Measurements from ENCODE around the gene MRGPRG. TPM values are rescaled to one million over a fixed set of nuclear protein-coding genes. Genes with fewer than 3 reads are reported as not detected.

Gene MRGPRG
- total and polyA plus RNA-seq, 4 donors: not detected

DNA sequence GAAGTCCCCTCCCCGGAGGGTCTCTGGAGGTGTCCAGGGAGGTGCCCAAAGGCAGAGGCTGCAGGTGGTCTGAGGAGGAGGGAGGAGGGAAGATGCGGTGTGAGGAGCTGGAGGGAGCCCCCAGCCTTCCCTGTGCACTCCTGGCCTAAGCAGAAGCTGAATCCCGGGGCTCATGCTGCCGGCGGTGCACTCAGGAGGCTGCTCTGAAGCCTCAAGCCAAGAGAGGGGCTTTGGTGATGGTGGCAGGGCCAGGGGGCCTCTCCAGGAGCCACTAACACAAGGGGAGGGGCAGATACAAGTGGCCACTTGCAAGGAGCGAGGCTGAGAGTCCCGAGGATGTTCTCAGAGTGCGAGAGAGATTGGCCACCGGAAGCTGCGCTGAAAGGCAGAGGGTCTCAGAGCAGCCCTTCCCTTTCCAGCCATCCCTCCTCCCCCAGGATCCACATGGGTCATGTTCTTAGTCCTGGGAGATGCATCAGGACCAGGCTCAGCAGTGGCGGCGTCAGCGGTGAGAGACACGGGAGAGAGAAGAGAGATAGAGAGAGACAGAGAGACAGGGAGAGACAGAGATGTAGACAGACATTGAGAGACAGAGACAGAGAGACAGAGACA lies 774 bp upstream of the MRGPRG start:
- Histone ChIP-seq H3K27me3 (ENCODE audit: control insufficient read depth in 4 of 4, insufficient read depth in 4 of 4, low read length in 3 of 4) (peaks cover 0 to 6% (median 2%) of the 10 kb centered on the region in 4 donors), H3K9me3 (ENCODE audit: control insufficient read depth in 4 of 4, low read length in 3 of 4) (no peaks in the 10 kb centered on the region), H3K36me3 (ENCODE audit: control insufficient read depth in 4 of 4, insufficient read depth in 3 of 4, low read depth in 1 of 4, low read length in 3 of 4) (no peaks in the 10 kb centered on the region), H3K9ac (ENCODE audit: low read depth in 1 of 2, low read length in 2 of 2) (no peak overlapping the region), H3K4me3 (ENCODE audit: low read depth in 1 of 3, low read length in 3 of 3) (no peak overlapping the region), H3K4me1 (ENCODE audit: control insufficient read depth in 4 of 4, insufficient read depth in 4 of 4, low read length in 3 of 4) (no peaks in the 10 kb centered on the region), H3K27ac (ENCODE audit: low read depth in 1 of 2, low read length in 2 of 2) (no peak overlapping the region)
- DNase-seq (ENCODE audit: low spot score): no peak
- WGBS: 69% methylated on average over 14 of the region's 14 CpGs
- no peak for TF ChIP-seq FOXA1 (IDR thresholded peaks at IDR 0.05)
- no peak for TF ChIP-seq RXRA (IDR thresholded peaks at IDR 0.05)
- TF ChIP-seq, protein P1, sequence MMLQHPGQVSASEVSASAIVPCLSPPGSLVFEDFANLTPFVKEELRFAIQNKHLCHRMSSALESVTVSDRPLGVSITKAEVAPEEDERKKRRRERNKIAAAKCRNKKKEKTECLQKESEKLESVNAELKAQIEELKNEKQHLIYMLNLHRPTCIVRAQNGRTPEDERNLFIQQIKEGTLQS (IDR thresholded peaks at IDR 0.05): no peak
- TF ChIP-seq GABPA (IDR thresholded peaks at IDR 0.05 in 1 of 2, conservative IDR thresholded peaks at IDR 0.05 in 1 of 2): no peak
- TF ChIP-seq NR2F2 (IDR thresholded peaks at IDR 0.05): no peak
- TF ChIP-seq RAD21 (IDR thresholded peaks at IDR 0.05): no peak
- TF ChIP-seq JUND (IDR thresholded peaks at IDR 0.05): no peak
- TF ChIP-seq FOXA2 (IDR thresholded peaks at IDR 0.05): no peak
- no peak for TF ChIP-seq HNF4G (IDR thresholded peaks at IDR 0.05)
- no peak for TF ChIP-seq SP1 (IDR thresholded peaks at IDR 0.05)
- TF ChIP-seq TAF1 (conservative IDR thresholded peaks at IDR 0.05): no peak
- TF ChIP-seq HNF4A (conservative IDR thresholded peaks at IDR 0.05): no peak
- TF ChIP-seq, protein P2, sequence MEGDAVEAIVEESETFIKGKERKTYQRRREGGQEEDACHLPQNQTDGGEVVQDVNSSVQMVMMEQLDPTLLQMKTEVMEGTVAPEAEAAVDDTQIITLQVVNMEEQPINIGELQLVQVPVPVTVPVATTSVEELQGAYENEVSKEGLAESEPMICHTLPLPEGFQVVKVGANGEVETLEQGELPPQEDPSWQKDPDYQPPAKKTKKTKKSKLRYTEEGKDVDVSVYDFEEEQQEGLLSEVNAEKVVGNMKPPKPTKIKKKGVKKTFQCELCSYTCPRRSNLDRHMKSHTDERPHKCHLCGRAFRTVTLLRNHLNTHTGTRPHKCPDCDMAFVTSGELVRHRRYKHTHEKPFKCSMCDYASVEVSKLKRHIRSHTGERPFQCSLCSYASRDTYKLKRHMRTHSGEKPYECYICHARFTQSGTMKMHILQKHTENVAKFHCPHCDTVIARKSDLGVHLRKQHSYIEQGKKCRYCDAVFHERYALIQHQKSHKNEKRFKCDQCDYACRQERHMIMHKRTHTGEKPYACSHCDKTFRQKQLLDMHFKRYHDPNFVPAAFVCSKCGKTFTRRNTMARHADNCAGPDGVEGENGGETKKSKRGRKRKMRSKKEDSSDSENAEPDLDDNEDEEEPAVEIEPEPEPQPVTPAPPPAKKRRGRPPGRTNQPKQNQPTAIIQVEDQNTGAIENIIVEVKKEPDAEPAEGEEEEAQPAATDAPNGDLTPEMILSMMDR (IDR thresholded peaks at IDR 0.05; ENCODE audit: low read depth, low read length, missing input control): no peak

DNA sequence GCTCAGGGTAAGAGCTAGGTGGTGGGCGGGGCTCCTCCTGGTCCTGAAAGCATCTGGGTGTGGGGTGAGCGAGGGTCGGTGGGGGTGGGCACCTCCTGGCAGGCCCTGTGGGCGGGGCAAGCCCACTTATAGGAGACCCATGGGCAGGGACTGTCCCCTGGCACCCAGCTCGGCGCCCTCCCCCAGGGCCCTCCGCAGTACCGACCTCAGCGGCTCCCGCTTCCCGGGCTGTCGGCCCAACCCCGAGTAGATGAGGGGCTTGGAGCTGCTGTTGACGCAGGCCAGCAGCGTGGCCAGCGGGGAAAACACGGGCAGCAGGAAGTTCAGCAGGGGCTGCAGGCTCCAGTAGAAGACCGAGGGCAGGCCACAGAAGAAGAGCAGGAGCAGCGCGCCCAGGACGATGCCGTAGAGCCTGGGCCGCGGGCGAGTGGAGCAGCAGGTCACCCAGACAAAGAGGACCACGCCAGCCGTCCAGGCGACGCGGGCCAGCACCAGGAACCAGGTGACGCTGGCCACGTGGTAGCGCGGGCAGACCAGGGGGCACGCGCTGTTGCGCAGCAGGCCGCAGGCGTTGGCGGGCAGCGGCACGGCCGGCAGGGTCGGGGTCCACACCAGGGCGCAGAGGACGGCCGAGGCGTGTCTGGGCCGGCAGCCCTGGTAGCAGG lies 663 bp downstream of the MRGPRG start:
- no peaks in the 10 kb centered on the region for H3K36me3 ChIP-seq (ENCODE audit: control insufficient read depth in 4 of 4, insufficient read depth in 3 of 4, low read depth in 1 of 4, low read length in 3 of 4)
- no peak for DNase-seq (ENCODE audit: low spot score)
- H3K9ac ChIP-seq (ENCODE audit: low read depth in 1 of 2, low read length in 2 of 2): no peak overlapping the region
- H3K9me3 ChIP-seq (ENCODE audit: control insufficient read depth in 4 of 4, low read length in 3 of 4): no peaks in the 10 kb centered on the region
- no peaks in the 10 kb centered on the region for H3K4me1 ChIP-seq (ENCODE audit: control insufficient read depth in 4 of 4, insufficient read depth in 4 of 4, low read length in 3 of 4)
- 84% methylated on average over 49 of the region's 49 CpGs for WGBS
- no peak overlapping the region for H3K4me3 ChIP-seq (ENCODE audit: low read depth in 1 of 3, low read length in 3 of 3)
- TF ChIP-seq, protein P1 (IDR thresholded peaks at IDR 0.05): no peak
- TF ChIP-seq, protein P3, sequence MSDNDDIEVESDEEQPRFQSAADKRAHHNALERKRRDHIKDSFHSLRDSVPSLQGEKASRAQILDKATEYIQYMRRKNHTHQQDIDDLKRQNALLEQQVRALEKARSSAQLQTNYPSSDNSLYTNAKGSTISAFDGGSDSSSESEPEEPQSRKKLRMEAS (IDR thresholded peaks at IDR 0.05): no peak
- TF ChIP-seq SP1 (IDR thresholded peaks at IDR 0.05): no peak
- TF ChIP-seq YY1 (IDR thresholded peaks at IDR 0.05): no peak
- TF ChIP-seq FOXA2 (IDR thresholded peaks at IDR 0.05): no peak
- TF ChIP-seq, protein P4, sequence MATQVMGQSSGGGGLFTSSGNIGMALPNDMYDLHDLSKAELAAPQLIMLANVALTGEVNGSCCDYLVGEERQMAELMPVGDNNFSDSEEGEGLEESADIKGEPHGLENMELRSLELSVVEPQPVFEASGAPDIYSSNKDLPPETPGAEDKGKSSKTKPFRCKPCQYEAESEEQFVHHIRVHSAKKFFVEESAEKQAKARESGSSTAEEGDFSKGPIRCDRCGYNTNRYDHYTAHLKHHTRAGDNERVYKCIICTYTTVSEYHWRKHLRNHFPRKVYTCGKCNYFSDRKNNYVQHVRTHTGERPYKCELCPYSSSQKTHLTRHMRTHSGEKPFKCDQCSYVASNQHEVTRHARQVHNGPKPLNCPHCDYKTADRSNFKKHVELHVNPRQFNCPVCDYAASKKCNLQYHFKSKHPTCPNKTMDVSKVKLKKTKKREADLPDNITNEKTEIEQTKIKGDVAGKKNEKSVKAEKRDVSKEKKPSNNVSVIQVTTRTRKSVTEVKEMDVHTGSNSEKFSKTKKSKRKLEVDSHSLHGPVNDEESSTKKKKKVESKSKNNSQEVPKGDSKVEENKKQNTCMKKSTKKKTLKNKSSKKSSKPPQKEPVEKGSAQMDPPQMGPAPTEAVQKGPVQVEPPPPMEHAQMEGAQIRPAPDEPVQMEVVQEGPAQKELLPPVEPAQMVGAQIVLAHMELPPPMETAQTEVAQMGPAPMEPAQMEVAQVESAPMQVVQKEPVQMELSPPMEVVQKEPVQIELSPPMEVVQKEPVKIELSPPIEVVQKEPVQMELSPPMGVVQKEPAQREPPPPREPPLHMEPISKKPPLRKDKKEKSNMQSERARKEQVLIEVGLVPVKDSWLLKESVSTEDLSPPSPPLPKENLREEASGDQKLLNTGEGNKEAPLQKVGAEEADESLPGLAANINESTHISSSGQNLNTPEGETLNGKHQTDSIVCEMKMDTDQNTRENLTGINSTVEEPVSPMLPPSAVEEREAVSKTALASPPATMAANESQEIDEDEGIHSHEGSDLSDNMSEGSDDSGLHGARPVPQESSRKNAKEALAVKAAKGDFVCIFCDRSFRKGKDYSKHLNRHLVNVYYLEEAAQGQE (IDR thresholded peaks at IDR 0.05): no peak
- no peak for TF ChIP-seq EGR1 (IDR thresholded peaks at IDR 0.05; ENCODE audit: low read depth in 2 of 2)
- peaks cover 0 to 7% (median 3%) of the 10 kb centered on the region in 4 donors for H3K27me3 ChIP-seq (ENCODE audit: control insufficient read depth in 4 of 4, insufficient read depth in 4 of 4, low read length in 3 of 4)
- no peak overlapping the region for H3K27ac ChIP-seq (ENCODE audit: low read depth in 1 of 2, low read length in 2 of 2)
